Duodenal mucosa (tissue), 2 donors: ENCODE results near the gene LCK.

Experiments used
- H3K27ac ChIP-seq: one replicate; pipeline ENCODE4 v1.7.0; 2013; ENCODE audit warnings: low read depth, low read length
- H3K27me3 ChIP-seq, 2 donors: one replicate each; pipeline ENCODE4 v1.7.0; 2013; ENCODE audit warnings: low read length in 2 of 2, control low read depth in 1 of 2; ENCODE audit not compliant: insufficient read depth in 2 of 2, control insufficient read depth in 1 of 2
- H3K36me3 ChIP-seq, 2 donors: one replicate each; pipeline ENCODE4 v1.7.0; 2013; ENCODE audit warnings: low read length in 2 of 2, control low read depth in 1 of 2; ENCODE audit not compliant: insufficient read depth in 2 of 2, control insufficient read depth in 1 of 2
- H3K4me1 ChIP-seq, 2 donors: one replicate each; pipeline ENCODE4 v1.7.0; 2013; ENCODE audit warnings: low read length in 2 of 2, control low read depth in 1 of 2; ENCODE audit not compliant: insufficient read depth in 2 of 2, control insufficient read depth in 1 of 2
- H3K4me3 ChIP-seq, 2 donors: one replicate each; pipeline ENCODE4 v1.7.0; 2013; ENCODE audit warnings: low read length in 2 of 2, low read depth in 1 of 2
- H3K9ac ChIP-seq, 2 donors: one replicate each; pipeline ENCODE4 v1.7.0; 2013; ENCODE audit warnings: low read length in 2 of 2, low read depth in 1 of 2
- H3K9me3 ChIP-seq, 2 donors: one replicate each; pipeline ENCODE4 v1.7.0; 2013; ENCODE audit warnings: low read length in 2 of 2, control low read depth in 1 of 2; ENCODE audit not compliant: control insufficient read depth in 1 of 2

The LCK gene

DNA sequence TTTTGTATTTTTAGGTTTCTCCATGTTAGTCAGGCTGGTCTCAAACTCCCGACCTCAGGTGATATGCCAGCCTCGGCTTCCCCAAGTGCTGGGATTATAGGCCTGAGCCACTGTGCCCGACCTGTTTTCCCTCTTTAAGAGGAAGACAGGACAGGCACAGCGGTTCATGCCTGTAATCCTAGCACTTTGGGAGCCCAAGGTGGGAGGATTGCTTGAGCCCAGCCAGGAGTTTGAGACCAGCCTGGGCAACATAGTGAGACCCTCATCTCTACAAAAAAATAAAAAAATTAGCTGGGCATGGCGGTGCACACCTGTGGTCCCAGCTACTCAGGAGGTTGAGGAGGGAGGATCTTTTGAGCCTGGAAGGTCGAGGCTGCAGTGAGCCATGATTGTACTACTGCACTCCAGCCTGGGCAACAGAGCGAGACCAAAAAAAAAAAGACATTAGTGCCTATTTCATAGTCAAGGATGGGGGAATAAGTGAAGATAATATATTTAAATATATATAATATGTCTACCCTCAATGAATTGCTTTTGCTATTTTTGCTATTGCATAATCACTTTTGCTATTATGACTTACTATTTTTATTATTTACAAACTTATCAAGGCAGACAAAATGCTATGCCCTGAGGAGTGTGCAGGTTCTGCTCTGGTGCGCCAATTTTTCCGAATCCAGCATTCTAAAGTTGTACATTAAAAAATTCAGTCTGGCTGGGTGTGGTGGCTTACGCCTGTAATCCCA lies 67.2 kb downstream of the LCK start:
- H3K27ac ChIP-seq = no peak overlapping the region
- no peak overlapping the region for H3K9ac ChIP-seq
- peaks cover 0 to 37% of the 10 kb centered on the region in 2 donors for H3K36me3 ChIP-seq
- H3K4me3 ChIP-seq = no peak overlapping the region
- no peaks in the 10 kb centered on the region for H3K27me3 ChIP-seq
- H3K4me1 ChIP-seq = peaks cover 20 to 26% of the 10 kb centered on the region in 2 donors
- no peaks in the 10 kb centered on the region for H3K9me3 ChIP-seq

DNA sequence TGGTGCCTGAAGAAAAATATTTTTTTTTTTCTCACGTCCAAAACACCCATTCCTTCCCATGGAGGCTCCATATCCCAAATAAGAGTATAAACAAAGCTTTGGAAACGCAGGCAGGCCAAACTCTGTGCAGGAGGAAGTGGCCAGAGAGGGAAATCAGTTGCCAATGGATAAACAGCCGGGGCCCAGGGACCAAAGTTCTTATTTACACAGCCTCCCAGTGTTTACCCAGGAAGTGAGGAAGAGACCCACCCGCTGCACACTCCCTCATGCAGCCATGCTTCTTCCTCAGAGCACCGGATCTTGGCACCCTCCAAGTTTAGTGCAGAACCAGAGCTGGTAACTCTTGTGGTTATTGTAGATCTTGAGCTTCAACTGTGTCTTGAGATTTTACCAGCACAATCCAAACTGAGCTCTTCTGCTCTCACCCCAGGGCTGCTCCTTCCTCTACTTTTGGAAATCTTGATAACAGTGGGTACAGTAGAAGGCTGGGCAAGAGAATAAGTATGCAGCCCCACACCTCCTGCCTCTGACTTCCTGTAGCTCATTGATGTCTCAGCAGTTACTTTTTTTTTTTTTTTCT lies 70.7 kb downstream of the LCK start:
- Histone ChIP-seq H3K9ac (peak overlapping the region; percentile 36 to 38), H3K27me3 (no peaks in the 10 kb centered on the region), H3K27ac (peak overlapping the region; percentile 48), H3K4me1 (peaks cover 25 to 31% of the 10 kb centered on the region in 2 donors), H3K4me3 (peak overlapping the region; percentile 6 to 50), H3K36me3 (peaks cover 1 to 51% of the 10 kb centered on the region in 2 donors), H3K9me3 (no peaks in the 10 kb centered on the region)

DNA sequence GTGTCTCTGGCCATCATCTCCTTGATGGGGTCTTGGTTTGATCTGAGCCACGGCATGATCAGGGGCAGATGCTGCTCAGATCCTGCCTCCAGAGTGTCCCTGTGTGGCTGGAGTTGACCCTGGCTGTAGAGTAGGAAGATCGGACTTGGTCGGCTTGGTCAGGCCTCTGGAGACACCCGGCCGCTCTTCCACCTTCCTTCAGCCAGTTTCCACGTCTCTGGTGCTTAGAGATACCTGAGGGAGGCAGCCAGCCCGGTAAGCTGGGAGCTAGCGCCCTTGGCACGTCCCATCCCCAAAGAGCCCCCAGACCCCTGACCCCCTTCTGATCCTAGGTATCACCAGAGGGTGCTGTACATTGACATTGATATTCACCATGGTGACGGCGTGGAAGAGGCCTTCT lies 76.1 kb downstream of the LCK start:
- no peak overlapping the region for H3K27ac ChIP-seq
- no peaks in the 10 kb centered on the region for H3K27me3 ChIP-seq
- H3K4me3 ChIP-seq = no peak overlapping the region
- no peaks in the 10 kb centered on the region for H3K9me3 ChIP-seq
- peaks cover 48 to 78% of the 10 kb centered on the region in 2 donors for H3K36me3 ChIP-seq
- no peak overlapping the region for H3K9ac ChIP-seq
- H3K4me1 ChIP-seq = peaks cover 11 to 17% of the 10 kb centered on the region in 2 donors

DNA sequence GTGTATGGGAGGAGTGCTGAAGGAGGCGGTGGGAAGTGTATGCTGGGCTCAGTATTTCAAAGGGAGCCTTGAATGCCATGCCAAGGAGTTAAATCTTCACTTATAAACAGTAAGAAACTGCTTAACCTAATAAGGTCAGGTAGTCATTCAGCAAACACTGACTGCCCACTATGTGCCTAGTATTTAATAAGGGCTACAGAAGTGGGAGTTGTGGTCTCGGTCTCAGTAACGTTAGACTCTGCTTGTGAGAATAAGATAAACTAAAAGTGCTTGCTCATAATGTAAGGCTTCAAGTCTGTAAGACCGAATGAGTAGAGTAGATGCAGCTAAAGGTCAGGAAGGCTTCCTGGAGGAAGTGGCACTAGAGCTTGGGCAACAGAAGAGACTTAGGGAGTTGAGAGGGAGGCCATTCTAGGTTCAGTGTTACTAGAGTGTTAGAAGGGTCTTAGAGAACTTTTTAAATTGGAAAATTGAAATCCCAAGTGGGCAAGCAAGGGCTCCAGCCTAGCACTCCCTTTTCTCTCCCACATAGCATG lies 78.9 kb downstream of the LCK start:
- no peak overlapping the region for H3K4me3 ChIP-seq
- H3K27ac ChIP-seq = no peak overlapping the region
- peaks cover 48 to 77% of the 10 kb centered on the region in 2 donors for H3K36me3 ChIP-seq
- no peak overlapping the region for H3K9ac ChIP-seq
- H3K27me3 ChIP-seq = no peaks in the 10 kb centered on the region
- H3K4me1 ChIP-seq = peaks cover 15 to 24% of the 10 kb centered on the region in 2 donors
- H3K9me3 ChIP-seq = no peaks in the 10 kb centered on the region

DNA sequence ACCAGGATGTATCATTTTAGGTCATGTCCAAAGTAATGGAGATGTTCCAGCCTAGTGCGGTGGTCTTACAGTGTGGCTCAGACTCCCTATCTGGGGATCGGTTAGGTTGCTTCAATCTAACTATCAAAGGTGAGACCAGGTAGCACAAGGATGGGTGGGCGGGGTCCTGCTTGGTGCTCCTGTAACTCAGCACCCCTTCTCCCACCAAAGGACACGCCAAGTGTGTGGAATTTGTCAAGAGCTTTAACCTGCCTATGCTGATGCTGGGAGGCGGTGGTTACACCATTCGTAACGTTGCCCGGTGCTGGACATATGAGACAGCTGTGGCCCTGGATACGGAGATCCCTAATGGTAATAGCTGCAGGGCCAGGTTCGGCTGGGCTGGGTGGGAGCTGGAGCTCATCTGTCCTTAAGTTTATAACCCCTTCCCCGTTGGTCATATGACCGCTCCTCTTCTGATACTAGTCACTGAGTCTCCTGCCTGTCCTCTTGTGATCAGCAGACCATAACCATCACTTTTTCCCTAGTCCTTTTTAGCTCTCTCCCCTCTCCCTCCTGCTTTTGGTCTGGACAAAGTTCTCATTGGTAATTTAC lies 79.6 kb downstream of the LCK start:
- no peaks in the 10 kb centered on the region for H3K9me3 ChIP-seq
- no peaks in the 10 kb centered on the region for H3K27me3 ChIP-seq
- no peak overlapping the region for H3K4me3 ChIP-seq
- peaks cover 48 to 71% of the 10 kb centered on the region in 2 donors for H3K36me3 ChIP-seq
- no peak overlapping the region for H3K27ac ChIP-seq
- peaks cover 16 to 25% of the 10 kb centered on the region in 2 donors for H3K4me1 ChIP-seq
- H3K9ac ChIP-seq = no peak overlapping the region

DNA sequence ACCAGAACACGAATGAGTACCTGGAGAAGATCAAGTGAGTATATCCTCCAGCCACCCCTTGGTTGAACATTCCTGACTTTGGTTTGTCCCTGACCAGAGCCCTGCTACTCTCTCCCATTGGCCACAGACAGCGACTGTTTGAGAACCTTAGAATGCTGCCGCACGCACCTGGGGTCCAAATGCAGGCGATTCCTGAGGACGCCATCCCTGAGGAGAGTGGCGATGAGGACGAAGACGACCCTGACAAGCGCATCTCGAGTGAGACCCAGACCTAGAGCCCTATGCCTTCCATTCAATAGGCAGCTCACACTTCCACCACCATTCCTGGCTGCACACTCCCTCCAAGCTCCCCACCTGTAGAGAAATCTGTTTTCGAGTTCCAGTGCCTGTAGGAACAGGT lies 80.5 kb downstream of the LCK start:
- no peaks in the 10 kb centered on the region for H3K9me3 ChIP-seq
- no peak overlapping the region for H3K27ac ChIP-seq
- H3K27me3 ChIP-seq = no peaks in the 10 kb centered on the region
- no peak overlapping the region for H3K9ac ChIP-seq
- H3K4me3 ChIP-seq = no peak overlapping the region
- peaks cover 48 to 63% of the 10 kb centered on the region in 2 donors for H3K36me3 ChIP-seq
- peaks cover 18 to 27% of the 10 kb centered on the region in 2 donors for H3K4me1 ChIP-seq

DNA sequence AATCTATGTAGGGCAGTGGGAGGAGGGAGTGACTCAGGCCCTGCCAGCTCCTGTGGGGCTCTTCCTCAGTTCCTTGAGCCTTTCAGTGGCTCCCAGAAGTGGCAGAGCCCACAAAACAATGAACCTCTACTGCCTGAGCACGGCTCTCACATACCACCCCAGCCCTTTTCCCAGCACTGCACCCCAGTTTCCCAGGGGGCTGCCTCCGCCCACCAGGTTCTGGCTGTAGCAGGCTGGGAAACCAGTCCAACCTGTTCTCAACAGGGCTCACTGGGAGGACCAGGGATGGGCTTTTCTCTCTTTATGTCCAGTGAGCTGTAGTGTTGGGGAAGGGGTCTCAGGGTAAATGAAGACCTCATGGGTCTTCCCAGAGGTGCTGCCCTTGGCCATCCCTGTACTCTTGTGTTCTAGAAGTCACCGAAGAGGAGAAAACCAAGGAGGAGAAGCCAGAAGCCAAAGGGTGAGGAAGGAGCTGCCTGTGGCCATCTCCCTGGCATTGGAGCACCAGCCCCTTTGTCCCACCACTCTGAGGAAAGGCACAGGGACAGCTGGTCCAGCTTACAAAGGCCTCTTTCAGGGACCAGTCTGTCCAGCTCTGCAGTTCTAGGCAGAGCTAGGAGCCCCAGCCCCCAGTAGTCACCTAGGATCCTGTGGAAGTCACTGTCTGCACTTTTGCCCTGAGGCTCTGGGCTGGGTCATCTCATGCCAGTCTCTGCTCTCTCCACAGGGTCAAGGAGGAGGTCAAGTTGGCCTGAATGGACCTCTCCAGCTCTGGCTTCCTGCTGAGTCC lies 81.4 kb downstream of the LCK start:
- Histone ChIP-seq H3K27ac (no peak overlapping the region), H3K9me3 (no peaks in the 10 kb centered on the region), H3K9ac (no peak overlapping the region), H3K36me3 (peaks cover 40 to 55% of the 10 kb centered on the region in 2 donors), H3K4me1 (peaks cover 27 to 33% of the 10 kb centered on the region in 2 donors), H3K27me3 (no peaks in the 10 kb centered on the region), H3K4me3 (no peak overlapping the region)

DNA sequence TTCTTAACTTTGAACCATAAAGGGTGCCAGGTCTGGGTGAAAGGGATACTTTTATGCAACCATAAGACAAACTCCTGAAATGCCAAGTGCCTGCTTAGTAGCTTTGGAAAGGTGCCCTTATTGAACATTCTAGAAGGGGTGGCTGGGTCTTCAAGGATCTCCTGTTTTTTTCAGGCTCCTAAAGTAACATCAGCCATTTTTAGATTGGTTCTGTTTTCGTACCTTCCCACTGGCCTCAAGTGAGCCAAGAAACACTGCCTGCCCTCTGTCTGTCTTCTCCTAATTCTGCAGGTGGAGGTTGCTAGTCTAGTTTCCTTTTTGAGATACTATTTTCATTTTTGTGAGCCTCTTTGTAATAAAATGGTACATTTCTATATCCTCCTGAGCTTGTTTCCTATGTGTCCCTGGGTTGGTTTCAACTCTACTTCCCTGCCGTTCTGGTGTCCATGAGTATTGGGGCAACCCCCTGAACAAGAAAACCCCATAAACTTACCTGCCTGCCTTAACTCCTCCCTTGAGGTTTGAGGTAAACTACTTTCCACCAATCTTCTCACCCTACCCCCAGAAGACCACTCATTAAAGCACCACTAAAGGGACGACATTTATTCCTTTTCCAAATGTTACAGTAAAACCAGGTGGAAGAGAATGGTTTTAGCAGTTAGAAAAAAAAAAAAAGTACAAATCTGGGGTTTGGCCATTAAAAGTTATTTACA lies 82.3 kb downstream of the LCK start:
- H3K9me3 ChIP-seq = no peaks in the 10 kb centered on the region
- H3K4me3 ChIP-seq = no peak overlapping the region
- peaks cover 32 to 48% of the 10 kb centered on the region in 2 donors for H3K36me3 ChIP-seq
- H3K4me1 ChIP-seq = peaks cover 36 to 42% of the 10 kb centered on the region in 2 donors
- no peaks in the 10 kb centered on the region for H3K27me3 ChIP-seq
- no peak overlapping the region for H3K9ac ChIP-seq
- no peak overlapping the region for H3K27ac ChIP-seq

DNA sequence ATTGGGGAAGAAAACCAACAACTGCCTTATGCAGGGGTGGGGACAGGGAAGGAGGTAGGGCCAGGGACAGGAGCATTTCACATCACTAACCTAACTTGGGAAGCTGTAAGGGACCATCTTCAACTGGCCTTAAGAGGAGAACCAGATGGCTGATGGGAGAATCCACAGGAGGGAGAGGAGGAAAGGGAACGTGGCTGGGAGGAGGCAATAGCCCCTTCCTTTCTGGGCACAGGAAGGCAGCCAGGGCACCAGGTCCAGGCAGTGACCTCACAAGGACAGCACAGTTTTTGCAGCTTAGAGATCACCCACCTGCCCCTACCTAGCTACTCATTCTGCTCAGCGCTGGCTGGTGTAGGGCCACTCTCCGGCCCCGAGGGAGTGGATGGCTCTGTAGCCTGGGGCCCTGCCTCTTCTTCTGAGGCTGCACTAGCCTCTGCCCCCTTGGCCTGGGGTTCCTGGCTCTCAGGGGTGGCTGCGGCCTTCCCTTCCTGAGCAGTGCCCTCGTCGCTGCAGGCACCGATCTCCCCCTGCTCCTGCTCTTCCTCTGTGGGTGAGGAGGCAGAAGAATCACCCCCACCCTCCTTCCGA lies 83.3 kb downstream of the LCK start:
- peak overlapping the region; percentile 55 to 64 for H3K9ac ChIP-seq
- no peaks in the 10 kb centered on the region for H3K27me3 ChIP-seq
- peaks cover 38 to 46% of the 10 kb centered on the region in 2 donors for H3K4me1 ChIP-seq
- H3K27ac ChIP-seq = no peak overlapping the region
- H3K9me3 ChIP-seq = no peaks in the 10 kb centered on the region
- H3K36me3 ChIP-seq = peaks cover 25 to 39% of the 10 kb centered on the region in 2 donors
- peak overlapping the region; percentile 56 to 74 for H3K4me3 ChIP-seq
